NCI-H69 (cell line): Measurements from ENCODE around the gene KCNMB4.

ENCODE experiments used
- DNase-seq: peaks from one replicate; lab custom pipeline; 2025; lab: John Stamatoyannopoulos, UW

Gene KCNMB4

GRCh38 chr12:70443062-70443673, 77.1 kb downstream of the KCNMB4 start:
- no peak for DNase-seq

GRCh38 chr12:70444903-70445302, 78.8 kb downstream of the KCNMB4 start:
- no peak for DNase-seq

GRCh38 chr12:70448371-70448770, 82.3 kb downstream of the KCNMB4 start:
- no peak for DNase-seq

DNA sequence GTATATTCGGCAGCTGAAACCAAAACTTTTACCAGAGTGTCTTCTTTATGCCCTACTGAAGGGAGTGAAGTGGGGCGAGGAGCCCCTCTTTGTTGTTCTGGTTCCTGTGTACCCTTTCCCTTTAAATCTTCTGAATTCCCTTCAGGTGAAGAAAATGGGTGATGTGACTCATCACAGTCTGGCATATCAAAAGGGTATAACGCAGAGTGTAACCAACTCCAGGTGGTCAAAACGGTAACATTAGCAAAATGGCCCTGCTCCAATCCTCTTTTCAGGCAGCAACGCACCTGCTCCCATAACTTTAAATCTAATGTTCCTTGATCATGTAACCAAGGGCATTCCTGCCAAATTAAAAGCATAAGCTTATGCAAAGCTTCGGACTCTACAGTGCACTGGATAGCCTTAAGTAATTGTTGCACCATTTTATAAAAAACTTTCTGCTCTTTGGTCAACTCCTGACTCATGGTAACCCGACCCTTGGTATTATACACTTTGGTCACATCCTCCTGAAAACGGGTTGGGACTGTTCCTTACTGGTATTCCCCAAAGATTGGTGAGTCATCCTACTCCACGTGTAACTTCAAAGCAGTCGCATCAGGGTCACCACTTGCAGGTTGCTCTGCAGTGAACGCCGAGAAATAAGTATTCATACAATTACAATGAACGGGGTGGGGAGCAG, 83.1 kb downstream of the KCNMB4 start:
- peak; percentile 63 for DNase-seq

DNA sequence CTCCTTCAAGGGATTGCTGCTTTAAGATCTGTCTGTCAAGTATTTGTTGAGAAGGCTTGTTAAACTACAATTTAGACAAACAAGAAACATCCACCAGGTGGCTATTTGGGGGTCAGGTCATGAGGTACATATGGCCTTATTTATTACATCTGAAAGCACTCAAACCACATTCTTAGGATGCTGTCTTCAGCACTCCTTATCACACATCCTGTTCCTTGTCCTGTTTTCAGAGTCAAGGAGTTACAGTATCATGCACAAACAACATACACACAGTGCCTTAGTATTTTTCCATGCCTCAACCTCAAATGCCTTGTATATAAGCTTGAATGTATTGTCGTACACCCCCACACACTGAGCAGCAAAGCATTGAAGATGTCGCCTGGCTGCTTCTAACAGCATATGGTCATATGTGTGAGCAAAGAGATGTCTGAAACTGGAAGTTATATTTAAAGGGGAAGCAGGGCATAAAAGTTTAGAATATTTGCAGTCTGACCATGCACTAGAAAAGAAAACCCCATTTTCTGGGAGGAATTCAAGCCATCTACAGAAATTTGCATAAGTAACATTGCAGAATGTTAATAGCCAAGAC, 83.8 kb downstream of the KCNMB4 start:
- DNase-seq, result no peak

- DNase-seq, result no peak
These were observed 85.4 kb downstream of the KCNMB4 start for GRCh38 chr12:70451528-70451927.

DNA sequence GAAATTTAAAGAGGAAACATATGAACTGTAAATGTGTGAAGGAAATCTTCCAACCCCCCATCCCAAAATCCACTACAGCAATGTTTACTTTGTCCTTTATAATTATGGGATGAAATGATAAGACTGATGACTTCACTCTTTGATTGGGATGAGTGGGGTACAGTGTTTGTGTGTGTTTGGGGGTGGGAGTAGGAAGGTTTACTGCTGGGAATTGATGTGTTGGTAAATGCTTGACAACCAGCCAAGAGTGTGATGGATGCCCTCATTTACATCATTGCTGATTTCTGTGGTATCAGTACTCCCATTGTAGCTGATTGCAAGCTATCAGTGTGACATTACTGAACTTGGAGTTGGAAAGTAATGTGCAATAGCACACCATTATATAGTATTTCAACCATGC, 90.9 kb downstream of the KCNMB4 start:
- DNase-seq, result no peak

- DNase-seq, result no peak
These were observed 93.7 kb downstream of the KCNMB4 start for GRCh38 chr12:70459786-70460185.

DNA sequence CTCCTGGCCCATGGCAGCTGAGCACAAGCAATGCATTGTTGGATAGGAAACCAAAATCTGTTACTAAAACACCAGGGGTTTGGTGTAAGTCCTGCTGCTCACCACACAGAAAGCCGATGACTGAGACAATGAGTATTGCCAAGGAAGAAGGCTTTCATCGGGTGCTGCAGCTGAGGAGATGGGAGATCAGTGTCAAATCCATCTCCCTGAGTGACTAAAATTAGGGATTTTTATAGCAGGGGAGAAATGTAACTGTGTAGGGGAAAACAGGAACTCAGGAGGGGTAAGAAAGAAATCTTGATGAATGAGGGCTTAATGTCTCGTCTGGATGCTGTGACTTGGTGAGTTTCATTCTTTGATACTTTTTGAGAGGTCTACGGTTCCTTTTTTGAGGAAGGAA, 97.9 kb downstream of the KCNMB4 start:
- DNase-seq, result no peak

- DNase-seq, result no peak
These were observed 100.7 kb downstream of the KCNMB4 start for GRCh38 chr12:70466753-70467152.

GRCh38 chr12:70467476-70467875, 101.4 kb downstream of the KCNMB4 start:
- no peak for DNase-seq

DNA sequence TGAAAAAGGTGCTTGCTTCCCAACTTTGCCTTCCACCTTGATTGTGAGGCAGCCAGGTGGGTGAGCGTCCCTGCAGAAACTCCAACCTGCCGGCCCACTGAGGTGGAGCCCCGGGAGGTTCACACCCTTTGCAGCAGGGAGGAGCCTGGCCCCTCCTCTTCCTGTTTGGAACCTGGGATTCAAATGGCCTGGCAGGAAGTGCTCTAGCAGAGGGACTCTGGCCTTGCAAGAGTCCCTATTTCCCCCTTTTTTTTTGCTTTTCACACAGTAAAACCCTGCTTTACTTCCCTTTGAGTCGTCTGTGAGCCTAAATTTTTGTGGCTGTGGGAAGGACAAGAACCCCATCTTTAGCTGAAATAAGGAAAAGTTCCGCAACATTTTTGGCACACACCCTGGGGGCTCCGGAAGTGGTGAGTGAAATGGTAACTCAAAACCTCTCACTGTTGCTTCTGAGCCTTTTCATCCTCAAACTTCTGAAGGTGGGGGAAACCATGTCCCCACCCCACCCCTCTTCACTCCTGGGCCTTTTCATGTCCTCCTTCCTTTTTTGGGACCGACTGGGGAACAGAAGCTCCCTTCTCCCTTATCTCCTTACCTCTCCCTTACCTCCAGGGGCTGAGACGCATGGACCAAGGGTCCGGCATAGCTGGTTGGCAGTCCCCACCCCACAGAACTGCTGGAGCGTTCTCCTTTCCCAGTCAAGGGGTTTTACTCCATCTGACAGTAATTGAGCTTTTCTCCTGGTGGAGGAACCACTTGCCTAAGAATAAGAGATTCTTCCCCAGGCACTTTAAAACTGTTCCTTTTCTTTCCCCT, 102.0 kb downstream of the KCNMB4 start:
- no peak for DNase-seq

DNA sequence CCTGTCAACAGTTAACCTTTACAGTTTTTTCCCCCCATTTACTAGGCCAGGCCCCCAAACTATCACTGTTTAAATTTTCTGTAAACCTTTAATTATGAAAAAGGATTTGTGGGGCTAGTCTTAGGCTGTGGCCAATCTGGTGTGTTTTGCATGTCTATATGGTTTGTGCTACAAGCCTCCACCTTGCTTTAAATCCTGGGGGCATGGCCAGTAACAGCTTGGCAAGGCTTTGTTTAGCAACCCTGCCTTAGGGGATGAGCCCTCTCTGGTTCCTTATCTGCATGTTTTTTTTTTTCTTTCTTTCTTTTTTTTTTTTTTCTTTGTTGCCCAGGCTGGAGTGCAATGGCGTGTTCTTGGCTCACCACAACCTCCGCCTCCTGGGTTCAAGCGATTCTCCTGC, 102.7 kb downstream of the KCNMB4 start:
- DNase-seq, result no peak

GRCh38 chr12:70469221-70469820, 103.2 kb downstream of the KCNMB4 start:
- no peak for DNase-seq

DNA sequence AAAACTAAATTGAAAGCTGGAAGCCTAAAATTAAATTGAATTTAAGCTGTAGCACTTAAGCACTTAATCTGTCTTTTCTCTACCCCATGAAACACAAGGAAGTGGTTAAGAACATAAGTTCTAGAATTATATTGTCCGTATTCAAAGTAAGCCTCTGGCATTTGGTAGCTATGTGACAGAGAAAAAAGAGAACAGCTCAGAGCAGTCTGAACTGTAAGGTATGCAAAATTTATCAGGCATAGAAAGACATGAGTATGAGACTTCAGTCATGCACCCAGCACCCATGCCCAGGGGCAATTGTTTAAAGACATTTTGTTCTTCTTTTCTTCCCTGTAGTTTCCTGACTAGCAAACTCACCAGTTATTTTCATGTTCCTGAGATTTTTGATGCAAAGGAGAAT, 116.7 kb downstream of the KCNMB4 start:
- DNase-seq, result no peak
